ENCODE measurements around the gene MPIG6B. TPM values are rescaled to one million over a fixed set of nuclear protein-coding genes. Genes with fewer than 3 reads are reported as not detected.

The MPIG6B gene
- total RNA-seq, 1 donor from 2014 or later: not detected

DNA sequence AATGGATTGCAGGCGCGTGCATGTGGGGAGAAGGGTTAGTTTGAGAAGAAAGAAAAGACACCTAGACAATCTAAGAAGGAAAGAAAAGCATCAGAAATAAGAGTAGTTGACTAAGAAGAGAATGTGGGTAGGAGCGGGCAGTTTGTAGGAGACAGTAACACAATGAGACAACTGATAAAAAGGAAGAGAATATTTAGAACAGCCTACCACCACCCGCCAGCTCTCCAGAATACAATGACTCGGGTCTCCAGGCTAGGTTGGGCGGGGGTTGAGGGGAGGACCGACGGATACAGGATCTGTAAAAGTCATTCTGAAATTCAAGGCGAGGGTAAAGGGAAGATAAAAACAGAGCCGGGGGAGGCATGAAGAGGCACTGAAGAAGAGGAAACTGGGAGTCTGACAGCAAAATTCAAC, 20.8 kb upstream of the MPIG6B start:
- Mint-ChIP-seq H3K36me3 (ENCODE audit: low read depth) (peaks cover 2% of the 10 kb centered on the region), H3K4me1 (ENCODE audit: low read depth) (peaks cover 26% of the 10 kb centered on the region), H3K27ac (ENCODE audit: unreplicated experiment) (peak overlapping the region; percentile 98), H3K4me3 (ENCODE audit: unreplicated experiment) (peak overlapping the region; percentile 99), H3K27me3 (ENCODE audit: low read depth) (no peaks in the 10 kb centered on the region), H3K9me3 (ENCODE audit: low read depth) (no peaks in the 10 kb centered on the region)
- TF ChIP-seq, protein P1, sequence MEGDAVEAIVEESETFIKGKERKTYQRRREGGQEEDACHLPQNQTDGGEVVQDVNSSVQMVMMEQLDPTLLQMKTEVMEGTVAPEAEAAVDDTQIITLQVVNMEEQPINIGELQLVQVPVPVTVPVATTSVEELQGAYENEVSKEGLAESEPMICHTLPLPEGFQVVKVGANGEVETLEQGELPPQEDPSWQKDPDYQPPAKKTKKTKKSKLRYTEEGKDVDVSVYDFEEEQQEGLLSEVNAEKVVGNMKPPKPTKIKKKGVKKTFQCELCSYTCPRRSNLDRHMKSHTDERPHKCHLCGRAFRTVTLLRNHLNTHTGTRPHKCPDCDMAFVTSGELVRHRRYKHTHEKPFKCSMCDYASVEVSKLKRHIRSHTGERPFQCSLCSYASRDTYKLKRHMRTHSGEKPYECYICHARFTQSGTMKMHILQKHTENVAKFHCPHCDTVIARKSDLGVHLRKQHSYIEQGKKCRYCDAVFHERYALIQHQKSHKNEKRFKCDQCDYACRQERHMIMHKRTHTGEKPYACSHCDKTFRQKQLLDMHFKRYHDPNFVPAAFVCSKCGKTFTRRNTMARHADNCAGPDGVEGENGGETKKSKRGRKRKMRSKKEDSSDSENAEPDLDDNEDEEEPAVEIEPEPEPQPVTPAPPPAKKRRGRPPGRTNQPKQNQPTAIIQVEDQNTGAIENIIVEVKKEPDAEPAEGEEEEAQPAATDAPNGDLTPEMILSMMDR (IDR thresholded peaks at IDR 0.05): no peak
- DNase-seq (ENCODE audit: low spot score): no peak

DNA sequence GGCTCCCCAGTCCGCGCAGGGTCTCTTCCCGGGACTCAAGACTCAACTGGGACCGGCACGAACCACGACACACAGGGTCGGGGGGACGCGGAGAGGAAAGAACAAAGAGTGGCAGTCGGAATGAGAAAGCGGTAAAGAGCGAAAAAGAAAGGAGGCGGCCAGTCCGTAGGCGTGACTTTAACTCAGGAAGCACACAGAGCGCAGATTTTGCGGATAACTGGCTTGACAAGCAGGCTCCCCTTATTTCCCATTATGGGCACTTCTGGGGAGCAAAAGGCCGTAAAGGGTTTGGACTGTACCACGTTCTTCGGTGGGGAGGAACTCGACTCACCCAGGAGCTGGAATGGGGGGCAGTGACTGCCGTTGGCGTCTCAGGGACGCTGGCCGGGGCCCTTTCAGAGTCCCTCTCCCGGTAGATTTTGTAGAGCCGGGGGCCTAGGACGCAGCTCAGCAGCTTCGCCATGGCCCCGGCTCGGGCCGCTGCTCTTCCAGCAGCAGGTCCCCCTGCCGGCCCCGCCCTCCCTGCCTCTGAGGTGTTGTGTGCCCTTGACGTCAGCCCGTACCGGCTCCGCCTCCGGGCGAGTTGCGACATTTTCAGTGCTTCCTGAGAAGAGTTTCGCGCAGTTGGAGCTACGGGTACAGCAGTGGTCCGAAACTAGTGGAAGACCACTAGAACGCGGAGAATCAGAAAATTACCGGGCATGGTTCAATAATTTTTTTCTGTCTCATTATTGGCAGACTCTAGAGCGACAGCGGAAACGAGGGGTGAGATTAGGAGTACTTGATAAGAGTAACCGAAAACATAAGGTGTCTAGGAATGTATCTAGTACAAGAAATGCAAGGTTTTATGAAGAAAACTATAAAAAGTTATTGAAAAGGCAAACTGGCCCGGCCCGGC, 20.1 kb upstream of the MPIG6B start, which contains the start of gene ABHD16A:
ABHD16A (minus strand) TSS at position 506 of the 898 bp plus-strand sequence; CDS start at position 463, 43 bp downstream.
- no peaks in the 10 kb centered on the region for H3K36me3 Mint-ChIP-seq (ENCODE audit: low read depth)
- peaks cover 26% of the 10 kb centered on the region for H3K4me1 Mint-ChIP-seq (ENCODE audit: low read depth)
- H3K4me3 Mint-ChIP-seq (ENCODE audit: unreplicated experiment): peak within 1 kb of the TSS; percentile 99
- no peaks in the 10 kb centered on the region for H3K9me3 Mint-ChIP-seq (ENCODE audit: low read depth)
- no peaks in the 10 kb centered on the region for H3K27me3 Mint-ChIP-seq (ENCODE audit: low read depth)
- TF ChIP-seq, protein P1 (IDR thresholded peaks at IDR 0.05): peak; percentile 32
- DNase-seq (ENCODE audit: low spot score): peak; percentile 98
- peak within 1 kb of the TSS; percentile 98 for H3K27ac Mint-ChIP-seq (ENCODE audit: unreplicated experiment)

DNA sequence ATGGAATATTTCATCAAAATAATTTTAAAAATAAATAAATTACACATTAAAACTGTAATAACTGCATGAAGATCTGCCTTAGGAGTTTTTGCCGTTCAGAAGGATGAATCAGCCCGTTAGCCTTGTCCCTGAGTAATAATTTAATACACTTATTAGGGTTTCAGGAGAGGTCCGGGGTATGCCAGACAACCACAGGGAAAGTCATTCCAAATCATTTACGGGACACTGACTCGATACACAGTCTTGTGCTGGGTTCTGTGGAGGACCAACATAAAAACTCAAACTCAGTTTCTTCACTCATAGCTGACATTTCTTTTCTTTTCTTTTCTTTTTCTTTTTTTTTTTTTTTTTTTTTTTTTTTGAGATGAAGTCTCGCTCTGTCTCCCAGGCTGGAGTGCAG, 17.2 kb upstream of the MPIG6B start:
- Mint-ChIP-seq H3K36me3 (ENCODE audit: low read depth) (no peaks in the 10 kb centered on the region), H3K4me3 (ENCODE audit: unreplicated experiment) (no peak overlapping the region), H3K4me1 (ENCODE audit: low read depth) (peaks cover 22% of the 10 kb centered on the region), H3K27me3 (ENCODE audit: low read depth) (no peaks in the 10 kb centered on the region), H3K27ac (ENCODE audit: unreplicated experiment) (no peak overlapping the region), H3K9me3 (ENCODE audit: low read depth) (no peaks in the 10 kb centered on the region)
- DNase-seq (ENCODE audit: low spot score): no peak
- TF ChIP-seq, protein P1 (IDR thresholded peaks at IDR 0.05): no peak

DNA sequence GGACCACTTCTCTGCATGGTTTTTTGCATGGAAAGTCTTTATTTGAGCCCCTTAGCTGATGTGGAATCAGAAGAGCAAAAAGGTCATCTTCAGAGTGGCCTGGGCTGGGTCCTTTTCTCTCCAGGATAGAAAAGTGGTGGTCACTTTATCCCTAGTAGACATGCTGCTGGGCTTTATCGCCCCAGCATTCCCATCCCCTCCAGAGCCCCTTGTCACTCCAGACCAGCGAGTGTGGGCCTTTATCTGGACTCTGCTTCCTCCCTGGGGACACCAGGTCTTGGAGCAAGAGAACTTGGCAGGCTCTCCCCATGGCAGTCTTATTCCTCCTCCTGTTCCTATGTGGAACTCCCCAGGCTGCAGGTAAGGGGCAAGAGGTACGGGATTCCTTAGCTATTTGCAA, 16.6 kb upstream of the MPIG6B start, which contains the start of gene LY6G6F:
LY6G6F (plus strand) TSS at position 268 of the 400 bp plus-strand sequence; CDS start at position 309, 41 bp downstream.
- Mint-ChIP-seq H3K27ac (ENCODE audit: unreplicated experiment) (no peak within 1 kb of the TSS), H3K9me3 (ENCODE audit: low read depth) (no peaks in the 10 kb centered on the region), H3K27me3 (ENCODE audit: low read depth) (no peaks in the 10 kb centered on the region), H3K4me3 (ENCODE audit: unreplicated experiment) (no peak within 1 kb of the TSS), H3K4me1 (ENCODE audit: low read depth) (peaks cover 15% of the 10 kb centered on the region), H3K36me3 (ENCODE audit: low read depth) (no peaks in the 10 kb centered on the region)
- TF ChIP-seq, protein P1 (IDR thresholded peaks at IDR 0.05): no peak
- no peak for DNase-seq (ENCODE audit: low spot score)

DNA sequence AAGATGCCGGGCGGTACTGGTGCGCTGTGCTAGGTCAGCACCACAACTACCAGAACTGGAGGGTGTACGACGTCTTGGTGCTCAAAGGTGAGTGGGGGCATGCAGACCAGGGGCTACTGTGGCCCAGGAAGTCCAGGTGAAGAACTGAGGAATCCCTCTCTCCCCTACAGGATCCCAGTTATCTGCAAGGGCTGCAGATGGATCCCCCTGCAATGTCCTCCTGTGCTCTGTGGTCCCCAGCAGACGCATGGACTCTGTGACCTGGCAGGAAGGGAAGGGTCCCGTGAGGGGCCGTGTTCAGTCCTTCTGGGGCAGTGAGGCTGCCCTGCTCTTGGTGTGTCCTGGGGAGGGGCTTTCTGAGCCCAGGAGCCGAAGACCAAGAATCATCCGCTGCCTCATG, 15.5 kb upstream of the MPIG6B start:
- Mint-ChIP-seq H3K4me1 (ENCODE audit: low read depth) (peaks cover 7% of the 10 kb centered on the region), H3K27ac (ENCODE audit: unreplicated experiment) (no peak overlapping the region), H3K4me3 (ENCODE audit: unreplicated experiment) (no peak overlapping the region), H3K9me3 (ENCODE audit: low read depth) (no peaks in the 10 kb centered on the region), H3K27me3 (ENCODE audit: low read depth) (peaks cover 2% of the 10 kb centered on the region), H3K36me3 (ENCODE audit: low read depth) (no peaks in the 10 kb centered on the region)
- TF ChIP-seq, protein P1 (IDR thresholded peaks at IDR 0.05): no peak
- no peak for DNase-seq (ENCODE audit: low spot score)
